OCI-M2 (cell line): Measurements from ENCODE around the gene RTN4IP1.

ENCODE experiments used
- DNase-seq: peaks from one replicate; lab custom pipeline; 2025; ENCODE audit not compliant: unreplicated experiment; lab: John Stamatoyannopoulos, UW

The RTN4IP1 gene, protein sequence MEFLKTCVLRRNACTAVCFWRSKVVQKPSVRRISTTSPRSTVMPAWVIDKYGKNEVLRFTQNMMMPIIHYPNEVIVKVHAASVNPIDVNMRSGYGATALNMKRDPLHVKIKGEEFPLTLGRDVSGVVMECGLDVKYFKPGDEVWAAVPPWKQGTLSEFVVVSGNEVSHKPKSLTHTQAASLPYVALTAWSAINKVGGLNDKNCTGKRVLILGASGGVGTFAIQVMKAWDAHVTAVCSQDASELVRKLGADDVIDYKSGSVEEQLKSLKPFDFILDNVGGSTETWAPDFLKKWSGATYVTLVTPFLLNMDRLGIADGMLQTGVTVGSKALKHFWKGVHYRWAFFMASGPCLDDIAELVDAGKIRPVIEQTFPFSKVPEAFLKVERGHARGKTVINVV

DNA sequence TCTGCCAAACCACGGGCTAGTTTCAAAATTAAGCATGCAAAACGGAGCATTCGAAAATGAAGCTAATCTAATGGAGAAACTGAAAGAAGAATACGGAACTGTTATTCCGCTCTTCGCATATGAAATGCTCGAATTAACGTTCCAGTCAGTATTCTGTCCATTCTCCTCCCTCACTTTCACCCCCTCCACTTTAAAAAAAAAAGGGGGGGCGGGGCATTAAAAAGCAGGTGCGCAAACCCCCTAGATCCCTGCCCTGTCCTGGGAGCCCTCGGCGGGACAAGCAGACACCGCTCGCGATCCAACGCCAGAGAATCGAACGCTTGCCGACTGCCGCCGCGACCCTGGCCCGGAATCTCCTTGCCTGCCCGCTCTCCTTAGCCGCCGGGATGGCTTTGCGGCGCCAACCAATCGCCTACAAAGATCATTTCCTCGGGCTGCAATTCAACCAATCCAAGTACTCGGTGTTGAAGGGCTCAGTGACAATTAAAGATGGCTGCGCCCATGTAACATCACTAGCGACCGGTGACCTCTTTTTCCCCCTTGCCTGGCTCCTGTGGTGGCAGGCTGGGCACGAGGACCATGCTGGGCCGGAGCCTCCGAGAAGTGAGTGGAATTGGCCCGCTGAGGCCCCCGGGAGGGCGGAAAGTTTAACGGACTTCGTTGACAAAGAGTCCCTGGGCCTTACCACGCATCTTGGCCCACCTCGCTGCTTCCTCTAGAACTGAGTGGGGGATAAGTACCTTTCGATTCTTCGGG, at the start of gene RTN4IP1, which contains the start of gene QRSL1:
Gene RTN4IP1 (minus strand): TSS at position 396 of the 756 bp plus-strand sequence. CDS start 477 bp downstream, outside the sequence.
Gene QRSL1 (plus strand): TSS at position 476 of the 756 bp plus-strand sequence. CDS start 104 bp downstream, at position 580.
- DNase-seq = peak; percentile 77

DNA sequence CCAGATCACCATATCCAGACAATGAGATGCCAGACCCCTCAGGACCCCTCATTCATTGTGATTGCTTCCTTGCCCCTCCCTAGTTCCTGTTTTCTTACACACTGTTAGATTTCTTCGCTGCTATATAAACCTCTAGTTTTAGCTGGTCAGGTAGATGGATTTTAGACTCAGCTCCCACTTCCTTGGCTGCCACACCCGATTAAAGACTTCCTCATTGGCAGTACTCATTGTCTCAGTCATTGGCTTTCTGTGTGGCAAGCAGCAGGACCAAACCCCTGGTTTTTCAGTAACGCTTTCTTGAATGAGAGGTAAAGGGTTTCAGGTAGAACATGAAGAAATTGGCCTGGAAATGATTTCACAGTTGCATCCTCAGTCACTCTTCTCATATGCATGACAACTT, 48.0 kb upstream of the RTN4IP1 start:
- DNase-seq = no peak

DNA sequence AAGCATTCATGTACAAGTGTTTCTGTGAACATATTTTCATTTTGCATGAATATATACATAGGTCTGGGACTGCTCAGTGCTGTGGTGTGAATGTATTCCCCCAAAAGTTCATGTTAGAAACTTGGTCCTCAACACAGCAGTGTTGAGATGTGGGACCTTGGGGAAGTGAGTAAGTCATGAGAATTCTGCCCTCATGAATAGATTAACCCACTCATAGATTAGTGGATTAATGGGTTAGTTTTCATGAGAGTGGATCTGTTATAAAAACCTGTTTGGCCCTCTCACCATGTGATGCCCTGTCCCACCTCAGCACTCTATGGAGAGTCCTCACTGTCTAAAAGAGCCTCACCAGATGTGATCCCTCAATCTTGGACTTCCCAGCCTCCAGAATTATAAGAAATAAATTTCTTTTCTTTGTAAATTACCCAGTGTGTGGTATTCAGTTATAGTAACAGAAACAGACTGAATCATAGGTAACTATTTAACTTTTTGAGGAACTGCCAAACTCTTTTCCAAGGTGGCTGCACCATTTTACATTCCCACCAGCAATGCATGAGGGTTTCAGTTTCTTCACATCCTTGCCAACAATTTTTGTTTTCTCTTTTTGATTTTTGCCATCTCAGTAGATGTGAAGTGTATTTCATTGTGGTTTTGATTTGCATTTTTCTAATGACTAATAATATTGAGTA, 45.4 kb upstream of the RTN4IP1 start:
- no peak for DNase-seq

DNA sequence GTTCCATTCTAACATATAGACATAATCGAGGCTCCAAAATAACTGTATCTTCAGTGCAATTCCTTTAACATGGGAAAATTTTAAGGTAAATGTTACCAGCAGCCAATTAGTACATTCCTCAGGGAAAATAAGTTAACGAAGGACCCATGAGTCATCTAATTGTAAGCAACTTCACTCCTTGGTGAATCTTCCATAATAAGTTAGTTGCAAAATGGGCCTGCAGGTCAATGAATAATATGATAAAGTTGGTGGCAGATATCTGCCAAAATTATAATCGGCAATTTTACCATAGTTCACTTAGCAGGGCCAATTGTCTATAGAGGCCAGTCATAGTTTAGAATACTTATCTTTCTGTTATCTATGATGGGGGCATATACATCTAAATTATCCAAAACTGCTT, 42.4 kb upstream of the RTN4IP1 start:
- DNase-seq = no peak

DNA sequence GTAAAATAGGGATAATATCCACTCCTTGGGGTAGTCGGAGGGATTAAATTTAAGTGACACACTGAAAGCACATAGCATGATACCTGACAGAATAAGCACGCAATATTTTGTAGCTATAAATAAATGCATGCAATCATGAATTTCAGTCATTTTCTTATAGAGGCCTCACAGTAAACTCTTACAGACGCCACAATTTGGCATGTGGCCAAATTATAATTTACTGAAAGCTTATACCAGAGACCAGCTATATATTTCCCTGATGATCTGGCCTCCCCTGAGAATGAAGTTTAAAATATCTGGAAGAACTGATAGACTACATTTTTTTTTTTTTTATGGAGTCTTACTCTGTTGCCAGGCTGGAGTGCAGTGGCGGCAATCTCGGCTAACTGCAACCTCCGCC, 40.9 kb upstream of the RTN4IP1 start:
- no peak for DNase-seq

DNA sequence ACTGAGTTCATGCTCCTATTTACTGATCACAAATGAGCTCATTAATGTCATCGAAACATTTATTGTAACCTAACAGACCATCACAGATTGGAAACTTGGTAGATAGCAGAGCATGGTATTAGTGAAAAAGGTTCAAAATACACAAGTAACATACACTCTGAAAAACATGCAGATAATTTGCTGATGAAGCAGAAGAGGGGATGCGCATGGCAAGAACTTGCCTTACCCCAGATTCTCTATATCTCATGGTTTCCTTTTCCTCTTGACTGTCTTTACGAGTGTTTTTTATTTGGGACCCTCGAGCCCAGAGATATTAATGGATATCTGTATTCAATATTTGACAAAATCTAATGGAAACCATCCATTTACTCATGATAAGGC, 37.7 kb upstream of the RTN4IP1 start:
- no peak for DNase-seq

DNA sequence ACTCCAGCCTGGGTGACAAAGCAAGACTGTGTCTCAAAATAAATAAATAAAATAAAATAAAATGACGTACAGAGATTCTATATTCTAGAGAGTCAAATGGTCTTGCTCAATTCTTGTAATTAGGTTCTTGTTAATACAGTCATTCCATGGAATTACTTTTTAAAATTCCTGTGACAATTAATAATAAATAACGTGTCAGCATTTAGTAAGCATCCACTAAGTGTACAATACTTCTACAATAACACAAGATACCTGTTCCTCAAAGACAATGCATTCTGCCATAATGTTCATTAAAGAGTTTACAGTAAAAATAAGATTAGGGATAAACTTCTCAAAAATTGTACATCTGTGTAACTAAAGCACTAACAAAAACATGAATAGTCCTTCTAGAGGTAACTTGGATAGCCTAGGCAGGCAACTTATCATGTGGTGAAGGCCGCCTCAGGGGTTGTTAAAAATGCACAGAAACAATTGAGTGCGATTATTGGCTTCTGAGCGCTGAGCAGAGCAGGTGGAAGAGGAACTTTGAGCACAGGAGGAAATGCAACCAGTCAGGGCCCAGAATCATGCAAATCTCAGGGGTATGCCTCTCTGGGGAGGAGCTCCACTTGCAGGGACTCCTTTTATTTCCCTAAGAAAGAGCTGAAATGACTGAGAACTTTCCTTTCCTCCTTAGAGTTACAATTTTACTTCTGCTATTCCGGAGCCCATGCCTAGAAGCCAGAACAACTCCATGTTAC, 37.2 kb upstream of the RTN4IP1 start:
- DNase-seq = no peak

DNA sequence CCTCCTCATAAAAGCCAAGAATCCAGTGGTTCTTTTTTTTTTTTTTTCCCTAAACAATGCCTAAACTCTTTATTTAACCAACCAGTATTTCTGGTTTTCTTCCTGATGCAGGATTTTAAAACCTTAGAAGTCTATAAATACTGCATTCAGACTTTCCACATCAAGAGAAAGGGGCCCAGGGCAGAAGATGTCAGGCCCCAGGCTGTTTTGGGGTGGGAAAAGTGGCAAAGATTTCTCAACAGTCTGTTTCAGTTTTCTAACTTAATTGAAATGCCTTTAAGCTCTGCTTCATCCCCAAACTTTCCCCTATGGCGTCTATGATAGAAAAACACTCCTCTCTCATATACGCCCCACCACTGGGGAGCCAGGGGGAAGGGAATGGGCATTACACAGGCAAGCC, 33.2 kb upstream of the RTN4IP1 start:
- DNase-seq = no peak

DNA sequence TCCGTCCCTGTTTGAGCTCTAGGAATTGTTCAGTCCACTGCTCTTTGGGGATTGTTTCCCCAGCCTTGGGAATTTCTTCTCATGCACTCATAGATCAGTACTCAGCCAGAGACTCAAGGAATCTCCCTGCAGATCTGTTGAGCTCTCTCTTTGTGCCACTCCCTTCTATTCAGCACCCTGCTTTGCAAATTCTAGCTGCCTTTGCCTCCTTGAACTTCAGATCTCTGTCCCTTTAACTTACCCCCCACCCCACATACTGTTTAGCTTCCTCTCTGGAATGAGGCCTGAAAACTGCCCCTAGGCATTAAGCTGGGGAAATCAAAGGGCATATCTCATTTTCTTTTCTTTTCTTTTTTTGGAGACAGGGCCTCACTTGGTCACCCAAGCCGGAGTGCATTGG, 30.6 kb upstream of the RTN4IP1 start:
- no peak for DNase-seq

DNA sequence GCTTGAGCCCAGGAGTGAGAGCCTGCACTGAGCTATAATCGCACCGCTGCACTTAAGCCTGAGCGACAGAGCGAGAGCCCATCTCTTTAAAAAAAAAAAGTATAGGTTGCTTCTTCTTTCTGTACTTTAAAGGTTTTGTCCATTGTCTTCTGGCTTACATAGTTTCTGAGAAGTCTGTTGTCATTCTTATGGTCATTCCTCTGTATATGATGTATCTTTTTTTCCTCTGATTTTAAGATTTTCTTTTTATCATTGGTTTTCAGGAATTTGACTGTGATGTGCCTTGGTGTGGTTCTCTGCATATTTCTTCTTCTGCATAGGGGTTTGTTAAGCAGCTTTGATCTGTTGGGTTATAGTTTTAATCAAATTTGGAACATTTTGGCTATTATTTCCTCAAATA, 29.2 kb upstream of the RTN4IP1 start:
- no peak for DNase-seq

DNA sequence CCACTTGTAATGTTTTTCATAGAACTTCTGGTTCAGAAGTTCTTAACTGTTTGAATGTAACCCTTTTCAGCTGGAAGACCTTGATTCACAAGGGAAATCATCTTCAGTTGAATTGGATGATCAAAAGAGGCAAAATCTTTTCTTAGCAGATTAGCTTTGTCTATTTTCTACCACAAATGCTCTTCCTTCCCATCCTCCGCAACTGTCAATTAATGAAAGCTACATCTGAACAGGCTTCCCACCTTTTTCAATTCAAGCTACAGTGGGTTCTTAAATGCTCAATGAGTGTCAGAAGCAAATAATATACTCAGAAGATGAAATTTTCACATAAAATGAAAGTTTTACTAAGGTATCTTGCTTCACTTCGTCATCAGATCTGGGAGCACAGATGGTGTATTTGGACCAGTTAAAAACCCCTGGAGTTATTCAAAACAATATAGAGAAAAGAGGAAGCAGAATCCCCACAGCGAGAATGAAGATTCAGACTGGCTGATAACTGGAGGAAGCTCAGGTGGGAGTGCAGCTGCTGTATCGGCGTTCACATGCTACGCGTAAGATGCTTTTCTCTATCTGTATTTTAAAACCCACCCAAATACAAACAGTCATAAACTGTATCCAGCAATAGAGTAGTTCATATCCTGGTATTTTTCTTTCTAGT, 19.5 kb upstream of the RTN4IP1 start:
- DNase-seq = no peak

DNA sequence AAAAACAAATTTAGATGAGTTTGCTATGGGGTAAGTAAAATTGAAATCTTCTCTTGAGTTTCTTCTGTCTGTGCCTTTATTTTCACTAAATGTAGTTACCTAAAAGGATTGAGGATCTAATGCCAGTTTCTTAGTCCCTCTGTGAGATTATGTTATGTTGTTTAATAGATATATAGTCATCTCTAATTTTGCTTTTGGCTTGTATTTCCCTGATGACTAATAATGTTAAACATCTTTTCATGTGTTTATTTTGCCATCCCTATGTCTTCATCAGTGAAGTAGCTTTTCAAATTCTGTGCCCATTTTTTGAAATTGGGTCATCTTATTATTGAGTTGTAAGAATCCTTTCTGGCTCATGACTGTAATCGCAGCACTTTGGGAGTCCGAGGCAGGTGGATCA, 13.8 kb upstream of the RTN4IP1 start:
- DNase-seq = no peak

DNA sequence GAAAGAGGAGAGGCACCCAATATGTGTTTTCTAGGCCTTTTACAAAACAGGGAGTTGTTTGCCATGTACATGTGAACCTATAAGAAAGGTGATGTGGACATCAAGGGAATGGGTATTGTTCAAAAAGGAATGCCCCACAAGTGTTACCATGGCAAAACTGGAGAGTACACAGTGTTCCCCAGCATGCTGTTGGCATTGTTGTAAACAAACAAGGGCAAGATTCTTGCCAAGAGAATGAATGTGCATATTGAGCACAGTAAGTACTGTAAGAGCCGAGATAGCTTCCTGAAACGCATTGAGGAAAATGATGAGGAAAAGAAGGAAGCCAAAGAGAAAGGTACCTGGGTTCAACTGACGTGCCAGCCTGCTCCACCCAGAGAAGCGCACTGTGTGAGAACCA, 13.2 kb upstream of the RTN4IP1 start:
- DNase-seq = no peak

DNA sequence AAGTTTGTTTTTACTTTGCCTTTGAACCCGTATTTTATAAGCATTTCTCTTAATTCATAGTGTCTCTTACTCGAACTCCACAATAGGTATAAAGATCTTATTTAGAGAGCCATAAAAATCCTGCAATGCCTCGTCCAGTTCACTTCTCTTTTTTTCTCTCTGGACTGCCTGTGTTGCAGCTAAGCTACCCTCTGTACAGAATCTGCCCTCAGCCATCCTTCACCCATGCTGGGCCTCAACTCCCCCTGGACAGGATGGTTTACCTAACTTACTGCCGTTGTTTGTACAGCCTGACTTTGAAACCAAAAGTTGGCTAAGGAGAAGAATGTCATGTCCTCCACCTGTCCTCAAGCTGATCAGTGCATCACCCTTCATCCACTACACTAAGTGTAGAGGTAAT, 10.5 kb upstream of the RTN4IP1 start:
- no peak for DNase-seq

DNA sequence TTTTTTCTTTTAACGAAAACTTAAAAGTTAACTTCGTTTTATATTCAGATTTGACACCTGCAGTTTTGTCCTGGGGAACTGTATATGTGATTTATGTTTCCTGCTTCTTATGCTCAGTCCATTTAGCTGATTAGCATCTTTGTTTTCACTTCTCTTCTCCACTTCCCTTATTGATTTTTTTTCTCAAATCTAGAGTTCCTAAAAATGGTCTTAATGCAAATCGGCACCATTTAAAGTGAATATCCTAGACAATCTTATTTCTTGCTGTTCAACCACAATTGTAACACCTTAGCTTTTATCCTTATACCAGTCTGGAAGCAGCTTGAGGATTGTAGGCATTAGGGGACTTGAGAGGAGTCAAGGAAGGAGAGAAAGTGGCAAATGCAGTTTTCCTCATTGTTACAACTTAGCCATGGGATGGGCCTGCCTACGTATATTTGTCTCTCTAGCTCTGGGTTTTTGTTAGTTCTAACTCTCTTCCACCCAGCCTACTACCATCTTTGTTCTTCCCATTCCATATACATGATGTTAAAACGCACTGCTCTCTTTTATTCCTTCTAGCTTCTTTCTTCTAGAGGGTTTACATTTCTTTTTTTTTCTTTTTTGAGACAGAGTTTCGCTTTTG, 8.5 kb upstream of the RTN4IP1 start:
- no peak for DNase-seq

DNA sequence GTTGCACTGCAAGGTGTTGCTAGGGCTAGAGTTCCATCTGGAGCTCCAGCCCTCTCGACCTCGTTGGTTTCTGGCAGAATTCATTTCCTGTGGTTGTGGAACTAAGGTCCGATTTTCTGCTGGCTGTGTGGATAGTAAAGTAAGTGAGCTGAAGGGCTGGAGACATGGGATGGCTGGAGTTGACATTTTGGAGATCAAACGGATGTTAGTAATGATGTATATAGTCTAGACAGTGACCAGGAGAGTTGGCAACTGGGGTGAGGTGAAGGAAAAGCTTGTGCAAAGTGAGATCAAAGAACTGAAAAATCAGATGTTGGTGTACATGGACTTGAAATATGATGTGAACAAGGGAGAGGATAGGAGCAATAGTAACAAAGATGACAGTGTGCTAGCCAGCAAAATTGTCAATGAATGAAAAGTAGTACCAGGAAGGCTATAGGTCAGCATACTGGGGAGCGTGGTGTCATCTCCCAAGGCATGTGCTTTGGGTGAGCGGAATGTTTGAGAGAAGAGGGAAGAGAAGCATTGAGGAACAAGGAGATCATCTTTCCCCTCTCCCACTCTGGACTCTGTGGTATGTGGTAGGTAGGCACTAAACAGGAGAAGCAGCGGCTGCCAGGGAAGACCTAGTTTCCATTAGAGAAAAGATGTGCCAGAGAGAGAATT, 7.9 kb upstream of the RTN4IP1 start:
- DNase-seq = no peak

DNA sequence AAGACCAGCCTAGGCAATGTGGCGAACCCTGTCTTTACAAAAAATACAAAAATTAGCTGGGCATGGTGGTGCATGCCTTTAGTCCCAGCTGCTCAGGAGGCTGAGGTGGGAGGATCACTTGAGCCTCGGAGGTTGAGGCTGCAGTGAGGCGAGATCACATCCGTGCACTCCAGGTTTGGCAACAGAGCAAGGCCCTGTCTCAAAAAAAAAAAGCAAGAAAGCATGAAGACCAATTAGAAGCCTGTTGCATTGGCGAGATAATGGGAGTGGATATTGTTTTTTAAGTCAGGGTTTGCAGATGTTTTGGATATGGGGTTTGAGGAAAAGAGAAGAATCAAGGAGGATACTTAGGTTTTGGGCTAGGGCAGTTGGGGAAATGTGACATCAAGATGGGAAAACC, 5.3 kb upstream of the RTN4IP1 start:
- DNase-seq = no peak

DNA sequence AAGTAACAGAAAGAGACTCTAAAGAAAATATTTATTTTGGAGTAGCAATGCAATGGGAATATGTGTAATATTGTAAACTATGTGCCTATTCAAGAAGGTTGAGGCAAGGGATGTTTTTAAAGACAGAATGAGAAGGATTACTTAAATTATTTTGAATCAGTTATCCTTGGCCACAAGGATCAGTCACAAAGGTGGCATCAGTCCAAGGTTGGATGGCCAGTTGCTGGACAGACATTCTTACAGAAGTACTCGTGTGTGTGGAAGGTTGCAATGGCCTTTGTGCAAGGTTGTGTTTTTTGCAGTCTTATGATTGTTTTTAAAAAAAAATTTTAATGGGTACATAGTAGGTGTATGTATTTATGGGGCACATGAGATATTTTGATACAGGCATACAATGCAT, 2.0 kb upstream of the RTN4IP1 start:
- DNase-seq = no peak

DNA sequence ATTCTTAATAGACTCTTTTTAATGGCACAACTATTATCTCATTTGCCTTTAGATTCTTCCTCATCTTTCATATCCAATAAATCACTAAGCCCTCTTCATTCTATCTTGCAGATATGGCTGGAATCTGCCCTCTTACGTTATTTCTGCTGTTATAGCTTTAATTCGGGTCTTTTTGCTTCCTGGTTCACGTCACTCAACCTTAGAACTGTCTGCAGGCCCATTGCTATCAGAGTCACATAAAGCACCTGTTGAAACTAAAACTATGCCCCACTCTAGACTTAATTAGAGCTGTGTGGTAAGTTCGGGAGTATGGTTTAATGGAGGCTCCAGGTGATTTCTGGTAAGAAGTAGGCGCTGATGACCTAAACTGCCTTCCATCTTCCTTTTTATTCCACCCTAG, 1.1 kb upstream of the RTN4IP1 start:
- DNase-seq = no peak

DNA sequence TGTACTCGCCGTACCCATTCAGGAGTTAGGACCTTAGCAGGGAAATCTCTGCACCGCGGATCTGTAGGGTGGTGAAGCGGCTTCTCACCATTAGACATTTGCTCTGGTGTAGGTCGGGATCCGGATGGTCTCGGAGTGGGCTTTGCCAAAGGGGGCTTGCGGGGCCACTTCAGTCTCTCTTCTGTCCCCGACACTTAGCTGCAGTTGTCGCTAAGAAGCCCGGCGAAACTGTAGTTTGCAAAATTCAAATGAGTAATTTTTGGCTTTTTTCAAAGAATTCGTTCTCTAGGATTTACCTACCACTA, 513 bp upstream of the RTN4IP1 start:
- no peak for DNase-seq
